Liver (tissue), 9 donors: ENCODE data around the gene MTMR1. TPM values are rescaled to one million over a fixed set of nuclear protein-coding genes. Genes with fewer than 3 reads are reported as not detected.

Experiments
- DNase-seq: peaks from one replicate; pipeline ENCODE4 v3.0.0-alpha.2; 2017; ENCODE audit warnings: low spot score
- H3K27ac ChIP-seq, 2 donors: one replicate each; pipeline ENCODE4 v1.7.0; 2013; ENCODE audit warnings: inconsistent platforms in 2 of 2, low read length in 2 of 2, control low read depth in 1 of 2, low read depth in 1 of 2, mild to moderate bottlenecking in 1 of 2
- H3K27me3 ChIP-seq, 4 donors: one replicate each; pipeline versions ENCODE4 v1.6.1 to v1.7.0; 2013; ENCODE audit warnings: low read length in 3 of 4, inconsistent platforms in 1 of 4, mild to moderate bottlenecking in 1 of 4, moderate library complexity in 1 of 4; ENCODE audit not compliant: control insufficient read depth in 4 of 4, insufficient read depth in 4 of 4
- H3K36me3 ChIP-seq, 4 donors: one replicate each; pipeline versions ENCODE4 v1.6.1 to v1.7.0; 2013; ENCODE audit warnings: low read length in 3 of 4, mild to moderate bottlenecking in 3 of 4, low read depth in 1 of 4, moderate library complexity in 1 of 4; ENCODE audit not compliant: control insufficient read depth in 4 of 4, insufficient read depth in 3 of 4
- H3K4me1 ChIP-seq, 4 donors: one replicate each; pipeline versions ENCODE4 v1.6.1 to v1.7.0; 2013; ENCODE audit warnings: low read length in 3 of 4, mild to moderate bottlenecking in 3 of 4, moderate library complexity in 1 of 4; ENCODE audit not compliant: control insufficient read depth in 4 of 4, insufficient read depth in 4 of 4
- H3K4me3 ChIP-seq, 3 donors: one replicate each; pipeline versions ENCODE4 v1.6.1 to v1.7.0; 2013; ENCODE audit warnings: low read length in 3 of 3, control low read depth in 1 of 3, low read depth in 1 of 3, mild to moderate bottlenecking in 1 of 3
- H3K9ac ChIP-seq, 2 donors: one replicate each; pipeline ENCODE4 v1.7.0; 2013; ENCODE audit warnings: low read length in 2 of 2, mild to moderate bottlenecking in 2 of 2, moderate library complexity in 2 of 2, control low read depth in 1 of 2, low read depth in 1 of 2
- H3K9me3 ChIP-seq, 4 donors: one replicate each; pipeline versions ENCODE4 v1.6.1 to v1.7.0; 2013; ENCODE audit warnings: low read length in 3 of 4; ENCODE audit not compliant: control insufficient read depth in 4 of 4
- EGR1 ChIP-seq, 2 donors: IDR thresholded peaks; 2 replicates each; pipeline ENCODE4 v1.6.1; 2016 to 2018; ENCODE audit warnings: antibody characterized with exemption in 2 of 2, low read depth in 2 of 2
- FOXA1 ChIP-seq: IDR thresholded peaks from 2 replicates; pipeline ENCODE4 v1.6.1; 2016; ENCODE audit warnings: antibody characterized with exemption
- FOXA2 ChIP-seq: IDR thresholded peaks from 2 replicates; pipeline ENCODE4 v1.6.1; 2016; ENCODE audit warnings: antibody characterized with exemption
- GABPA ChIP-seq, 2 donors: IDR thresholded peaks in 1 of 2; conservative IDR thresholded peaks in 1 of 2; 2 replicates each; pipeline ENCODE4 v1.6.1; 2016; ENCODE audit warnings: antibody characterized with exemption in 2 of 2, mild to moderate bottlenecking in 1 of 2, moderate library complexity in 1 of 2
- HNF4A ChIP-seq, 2 donors: conservative IDR thresholded peaks; 2 replicates each; pipeline ENCODE4 v1.6.1; 2016; ENCODE audit warnings: antibody characterized with exemption in 2 of 2, mild to moderate bottlenecking in 2 of 2
- HNF4G ChIP-seq: IDR thresholded peaks from 2 replicates; pipeline ENCODE4 v1.6.1; 2016; ENCODE audit warnings: antibody characterized with exemption
- JUND ChIP-seq, 2 donors: IDR thresholded peaks; 2 replicates each; pipeline ENCODE4 v1.6.1; 2016; ENCODE audit warnings: antibody characterized with exemption in 2 of 2
- NR2F2 ChIP-seq: IDR thresholded peaks from 2 replicates; pipeline ENCODE4 v1.6.1; 2016; ENCODE audit warnings: antibody characterized with exemption
- RAD21 ChIP-seq, 2 donors: IDR thresholded peaks; 2 replicates each; pipeline ENCODE4 v1.6.1; 2016; ENCODE audit warnings: antibody characterized with exemption in 2 of 2, mild to moderate bottlenecking in 2 of 2
- RXRA ChIP-seq, 2 donors: IDR thresholded peaks; 2 replicates each; pipeline ENCODE4 v1.6.1; 2017 to 2018; ENCODE audit warnings: antibody characterized with exemption in 2 of 2, mild to moderate bottlenecking in 1 of 2
- SP1 ChIP-seq: IDR thresholded peaks from 2 replicates; pipeline ENCODE4 v1.6.1; 2018; ENCODE audit warnings: antibody characterized with exemption, mild to moderate bottlenecking
- TAF1 ChIP-seq: conservative IDR thresholded peaks from 2 replicates; pipeline ENCODE4 v1.6.1; 2016; ENCODE audit warnings: antibody characterized with exemption, mild to moderate bottlenecking
- YY1 ChIP-seq: IDR thresholded peaks from 2 replicates; pipeline ENCODE4 v1.6.1; 2016; ENCODE audit warnings: antibody characterized with exemption, mild to moderate bottlenecking
- WGBS: extraction: QIAGEN DNeasy Blood & Tissue Kit; methylation state at CpG from one replicate; pipeline ENCODE4 v1.1.7; 2013; 5-methylcytosine and 5-hydroxymethylcytosine counted together
- polyA plus RNA-seq, 2 donors: library from polyadenylated mRNA; stranded (reverse) in 1 of 2; unstranded in 1 of 2; fragments of 200-250 nt in 1 of 2; fragments of >200 nt in 1 of 2; fragmentation: Nextera tagmentation in 1 of 2; extraction: Ambion mirVana in 1 of 2; gene quantifications; one replicate each; pipeline versions ENCODE4 v1.2.1 to v1.2.3, GENCODE V29; 2013 to 2015
- total RNA-seq, 2 donors: library from RNA; depleted of rRNA; stranded (reverse); fragments of >200 nt; gene quantifications; one replicate each; pipeline ENCODE4 v1.2.3, GENCODE V29; 2014
- TF ChIP-seq, protein P1 (sequence below): IDR thresholded peaks from 2 replicates; pipeline ENCODE4 v1.6.1; 2016; ENCODE audit warnings: antibody characterized with exemption, mild to moderate bottlenecking
- TF ChIP-seq, protein P2 (sequence below): IDR thresholded peaks from 2 replicates; pipeline ENCODE4 v1.6.1; 2016; ENCODE audit warnings: antibody characterized with exemption
- TF ChIP-seq, protein P3 (sequence below): IDR thresholded peaks from 2 replicates; pipeline ENCODE4 v1.6.1; 2016; ENCODE audit warnings: antibody characterized with exemption
- TF ChIP-seq, protein P4 (sequence below): fragments of 150-350 bp; IDR thresholded peaks from 2 replicates; pipeline ENCODE4 v1.5.1; 2017; ENCODE audit warnings: improper control_type of control experiment, low read depth, low read length; ENCODE audit not compliant: missing input control
- donor health status: healthy.
- donor health status: healthy.
- donor health status: healthy.
- donor health status: healthy.
- donor health status: healthy.

The MTMR1 gene
- total and polyA plus RNA-seq, 4 donors, result 2.5 to 13.4 (median 7.8) TPM

DNA sequence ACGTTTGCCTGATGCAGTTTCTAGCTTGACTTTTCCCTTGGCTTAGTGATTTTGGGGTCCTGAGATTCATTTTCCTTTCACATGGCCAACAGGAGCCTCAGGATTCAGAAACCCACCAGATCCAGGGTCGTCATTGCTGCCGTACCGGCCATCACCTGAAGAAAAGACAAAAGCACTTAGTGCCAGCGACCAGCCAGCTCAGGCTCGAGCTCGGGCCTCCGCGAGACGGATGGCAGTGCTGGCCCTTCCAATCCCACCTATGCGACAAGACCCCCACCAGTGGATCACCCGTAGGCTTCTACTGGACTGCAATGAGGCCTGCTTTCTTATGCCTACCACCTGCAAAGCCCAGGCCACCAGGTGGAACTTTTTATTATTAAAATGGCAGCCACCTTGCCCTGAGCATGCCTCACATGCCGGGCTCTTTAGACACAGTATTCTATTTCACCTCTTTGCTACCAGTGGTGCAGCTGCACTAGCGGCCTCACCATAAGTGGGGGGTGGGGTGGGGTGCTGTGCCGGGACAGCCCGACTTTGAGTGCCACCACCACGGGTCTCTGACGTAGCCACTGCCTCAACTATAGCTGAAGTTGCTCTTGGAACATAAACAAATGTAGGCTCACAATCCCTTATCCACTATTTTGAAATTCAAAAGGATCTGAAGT lies 84.3 kb downstream of the MTMR1 start:
- WGBS, result 98% methylated on average over 18 of the region's 18 CpGs
- H3K9me3 ChIP-seq, result no peaks in the 10 kb centered on the region
- DNase-seq, result no peak

DNA sequence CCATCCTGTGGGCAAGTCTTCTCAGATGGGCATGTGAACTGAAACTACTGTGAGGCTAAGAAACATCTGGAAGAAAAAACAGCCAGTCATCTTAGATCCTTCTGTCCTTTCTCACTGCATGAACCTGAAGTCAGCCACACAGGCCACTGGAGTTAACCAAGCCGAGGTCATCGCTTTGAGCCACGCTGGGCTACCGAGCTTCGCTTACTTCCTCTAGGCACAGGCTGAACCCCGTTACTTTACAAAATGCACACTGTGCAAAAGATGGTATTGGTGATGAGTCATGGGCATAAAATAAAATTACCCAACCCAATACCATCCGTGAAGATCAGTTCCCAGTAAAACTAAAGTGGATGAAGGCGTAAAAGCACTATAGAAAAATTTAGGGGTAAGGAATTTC lies 86.2 kb downstream of the MTMR1 start:
- Histone ChIP-seq H3K4me1 (no peaks in the 10 kb centered on the region), H3K36me3 (peaks cover 0 to 4% (median 0%) of the 10 kb centered on the region in 4 donors), H3K4me3 (no peak overlapping the region), H3K9me3 (no peaks in the 10 kb centered on the region), H3K27me3 (no peaks in the 10 kb centered on the region), H3K27ac (no peak overlapping the region), H3K9ac (no peak overlapping the region)
- WGBS, result 85% methylated on average over 8 of the region's 8 CpGs
- no peak for DNase-seq
- no peak for TF ChIP-seq FOXA1
- TF ChIP-seq HNF4G, result no peak
- no peak for TF ChIP-seq EGR1 (IDR thresholded peaks at IDR 0.05; ENCODE audit: low read depth in 2 of 2)
- TF ChIP-seq, protein P1, sequence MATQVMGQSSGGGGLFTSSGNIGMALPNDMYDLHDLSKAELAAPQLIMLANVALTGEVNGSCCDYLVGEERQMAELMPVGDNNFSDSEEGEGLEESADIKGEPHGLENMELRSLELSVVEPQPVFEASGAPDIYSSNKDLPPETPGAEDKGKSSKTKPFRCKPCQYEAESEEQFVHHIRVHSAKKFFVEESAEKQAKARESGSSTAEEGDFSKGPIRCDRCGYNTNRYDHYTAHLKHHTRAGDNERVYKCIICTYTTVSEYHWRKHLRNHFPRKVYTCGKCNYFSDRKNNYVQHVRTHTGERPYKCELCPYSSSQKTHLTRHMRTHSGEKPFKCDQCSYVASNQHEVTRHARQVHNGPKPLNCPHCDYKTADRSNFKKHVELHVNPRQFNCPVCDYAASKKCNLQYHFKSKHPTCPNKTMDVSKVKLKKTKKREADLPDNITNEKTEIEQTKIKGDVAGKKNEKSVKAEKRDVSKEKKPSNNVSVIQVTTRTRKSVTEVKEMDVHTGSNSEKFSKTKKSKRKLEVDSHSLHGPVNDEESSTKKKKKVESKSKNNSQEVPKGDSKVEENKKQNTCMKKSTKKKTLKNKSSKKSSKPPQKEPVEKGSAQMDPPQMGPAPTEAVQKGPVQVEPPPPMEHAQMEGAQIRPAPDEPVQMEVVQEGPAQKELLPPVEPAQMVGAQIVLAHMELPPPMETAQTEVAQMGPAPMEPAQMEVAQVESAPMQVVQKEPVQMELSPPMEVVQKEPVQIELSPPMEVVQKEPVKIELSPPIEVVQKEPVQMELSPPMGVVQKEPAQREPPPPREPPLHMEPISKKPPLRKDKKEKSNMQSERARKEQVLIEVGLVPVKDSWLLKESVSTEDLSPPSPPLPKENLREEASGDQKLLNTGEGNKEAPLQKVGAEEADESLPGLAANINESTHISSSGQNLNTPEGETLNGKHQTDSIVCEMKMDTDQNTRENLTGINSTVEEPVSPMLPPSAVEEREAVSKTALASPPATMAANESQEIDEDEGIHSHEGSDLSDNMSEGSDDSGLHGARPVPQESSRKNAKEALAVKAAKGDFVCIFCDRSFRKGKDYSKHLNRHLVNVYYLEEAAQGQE, result no peak
- TF ChIP-seq HNF4A (conservative IDR thresholded peaks at IDR 0.05), result no peak
- TF ChIP-seq YY1, result no peak
- TF ChIP-seq, protein P2, sequence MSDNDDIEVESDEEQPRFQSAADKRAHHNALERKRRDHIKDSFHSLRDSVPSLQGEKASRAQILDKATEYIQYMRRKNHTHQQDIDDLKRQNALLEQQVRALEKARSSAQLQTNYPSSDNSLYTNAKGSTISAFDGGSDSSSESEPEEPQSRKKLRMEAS, result no peak
- TF ChIP-seq, protein P3, sequence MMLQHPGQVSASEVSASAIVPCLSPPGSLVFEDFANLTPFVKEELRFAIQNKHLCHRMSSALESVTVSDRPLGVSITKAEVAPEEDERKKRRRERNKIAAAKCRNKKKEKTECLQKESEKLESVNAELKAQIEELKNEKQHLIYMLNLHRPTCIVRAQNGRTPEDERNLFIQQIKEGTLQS, result no peak
- no peak for TF ChIP-seq TAF1
- no peak for TF ChIP-seq NR2F2
- TF ChIP-seq SP1, result no peak
- no peak for TF ChIP-seq JUND (IDR thresholded peaks at IDR 0.05)
- TF ChIP-seq RXRA (IDR thresholded peaks at IDR 0.05), result no peak

More for the DNA sequence above, 84.3 kb downstream of the MTMR1 start:
- H3K4me1 ChIP-seq, result peaks cover 0 to 3% (median 1%) of the 10 kb centered on the region in 4 donors
- no peak for TF ChIP-seq RXRA (IDR thresholded peaks at IDR 0.05)
- no peak for TF ChIP-seq JUND (IDR thresholded peaks at IDR 0.05)
- TF ChIP-seq YY1, result no peak
- TF ChIP-seq RAD21 (IDR thresholded peaks at IDR 0.05), result no peak
- no peak for TF ChIP-seq GABPA (IDR thresholded peaks at IDR 0.05 in 1 of 2, conservative IDR thresholded peaks at IDR 0.05 in 1 of 2)
- TF ChIP-seq, protein P3, result no peak
- TF ChIP-seq, protein P4, sequence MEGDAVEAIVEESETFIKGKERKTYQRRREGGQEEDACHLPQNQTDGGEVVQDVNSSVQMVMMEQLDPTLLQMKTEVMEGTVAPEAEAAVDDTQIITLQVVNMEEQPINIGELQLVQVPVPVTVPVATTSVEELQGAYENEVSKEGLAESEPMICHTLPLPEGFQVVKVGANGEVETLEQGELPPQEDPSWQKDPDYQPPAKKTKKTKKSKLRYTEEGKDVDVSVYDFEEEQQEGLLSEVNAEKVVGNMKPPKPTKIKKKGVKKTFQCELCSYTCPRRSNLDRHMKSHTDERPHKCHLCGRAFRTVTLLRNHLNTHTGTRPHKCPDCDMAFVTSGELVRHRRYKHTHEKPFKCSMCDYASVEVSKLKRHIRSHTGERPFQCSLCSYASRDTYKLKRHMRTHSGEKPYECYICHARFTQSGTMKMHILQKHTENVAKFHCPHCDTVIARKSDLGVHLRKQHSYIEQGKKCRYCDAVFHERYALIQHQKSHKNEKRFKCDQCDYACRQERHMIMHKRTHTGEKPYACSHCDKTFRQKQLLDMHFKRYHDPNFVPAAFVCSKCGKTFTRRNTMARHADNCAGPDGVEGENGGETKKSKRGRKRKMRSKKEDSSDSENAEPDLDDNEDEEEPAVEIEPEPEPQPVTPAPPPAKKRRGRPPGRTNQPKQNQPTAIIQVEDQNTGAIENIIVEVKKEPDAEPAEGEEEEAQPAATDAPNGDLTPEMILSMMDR, result no peak
- no peak for TF ChIP-seq HNF4G
- no peak for TF ChIP-seq EGR1 (IDR thresholded peaks at IDR 0.05; ENCODE audit: low read depth in 2 of 2)
- TF ChIP-seq, protein P2, result no peak
- TF ChIP-seq HNF4A (conservative IDR thresholded peaks at IDR 0.05), result no peak
- TF ChIP-seq FOXA1, result no peak
- no peak for TF ChIP-seq SP1
- no peak for TF ChIP-seq NR2F2
- no peak for TF ChIP-seq TAF1
- TF ChIP-seq, protein P1, result no peak
- TF ChIP-seq FOXA2, result no peak
- no peaks in the 10 kb centered on the region for H3K27me3 ChIP-seq
- no peak overlapping the region for H3K27ac ChIP-seq
- H3K9ac ChIP-seq, result no peak overlapping the region
- no peak overlapping the region for H3K4me3 ChIP-seq
- H3K36me3 ChIP-seq, result peaks cover 0 to 4% (median 0%) of the 10 kb centered on the region in 4 donors
